Skeletal muscle tissue (tissue), 4 donors: ENCODE measurements around the gene DOCK6. TPM values are rescaled to one million over a fixed set of nuclear protein-coding genes. Genes with fewer than 3 reads are reported as not detected.

Experiments
- H3K27ac ChIP-seq: one replicate; pipeline ENCODE4 v1.7.0; 2013; ENCODE audit warnings: mild to moderate bottlenecking, low read depth, low read length, inconsistent platforms
- H3K27me3 ChIP-seq, 3 donors: one replicate each; pipeline ENCODE4 v1.7.0; 2013; ENCODE audit warnings: low read length in 3 of 3; ENCODE audit not compliant: control insufficient read depth in 3 of 3, insufficient read depth in 3 of 3
- H3K36me3 ChIP-seq, 3 donors: one replicate each; pipeline ENCODE4 v1.7.0; 2013; ENCODE audit warnings: low read length in 3 of 3; ENCODE audit not compliant: control insufficient read depth in 3 of 3, insufficient read depth in 3 of 3
- H3K4me1 ChIP-seq, 3 donors: one replicate each; pipeline ENCODE4 v1.7.0; 2013; ENCODE audit warnings: low read length in 3 of 3, mild to moderate bottlenecking in 3 of 3; ENCODE audit not compliant: control insufficient read depth in 3 of 3, insufficient read depth in 3 of 3
- H3K4me3 ChIP-seq, 3 donors: one replicate each; pipeline ENCODE4 v1.7.0; 2013; ENCODE audit warnings: low read length in 3 of 3
- H3K9ac ChIP-seq, 3 donors: one replicate each; pipeline ENCODE4 v1.7.0; 2013; ENCODE audit warnings: low read length in 3 of 3, mild to moderate bottlenecking in 3 of 3, moderate library complexity in 2 of 3, low read depth in 1 of 3
- H3K9me3 ChIP-seq, 3 donors: one replicate each; pipeline ENCODE4 v1.7.0; 2013; ENCODE audit warnings: low read length in 3 of 3; ENCODE audit not compliant: control insufficient read depth in 3 of 3
- total RNA-seq: library from RNA; depleted of rRNA; stranded (reverse); fragments of >200 nt; gene quantifications from one replicate; pipeline ENCODE4 v1.2.3, GENCODE V29; 2014
- donor health status: Osteomylitis.

The DOCK6 gene
- total RNA-seq, 1 donor from 2014 or later: 16.2 TPM

- H3K4me3 ChIP-seq: no peak overlapping the region
- H3K36me3 ChIP-seq: no peaks in the 10 kb centered on the region
- no peak overlapping the region for H3K9ac ChIP-seq
- H3K4me1 ChIP-seq: peaks cover 7 to 16% (median 7%) of the 10 kb centered on the region in 3 donors
- H3K27ac ChIP-seq: no peak overlapping the region
- peaks cover 8 to 17% (median 15%) of the 10 kb centered on the region in 3 donors for H3K27me3 ChIP-seq
- H3K9me3 ChIP-seq: no peaks in the 10 kb centered on the region
Observed at GRCh38 chr19:11263726-11264125, 1.4 kb upstream of the DOCK6 start.

GRCh38 chr19:11261431-11261970 lies 823 bp downstream of the DOCK6 start:
- Histone ChIP-seq H3K9me3 (no peaks in the 10 kb centered on the region), H3K4me1 (peaks cover 0 to 8% (median 7%) of the 10 kb centered on the region in 3 donors), H3K27ac (peak overlapping the region; percentile 66), H3K4me3 (peak overlapping the region; percentile 54 to 67 (median 59)), H3K9ac (peak overlapping the region; percentile 33 to 70 (median 59)), H3K36me3 (no peaks in the 10 kb centered on the region), H3K27me3 (peaks cover 8 to 15% (median 13%) of the 10 kb centered on the region in 3 donors)

GRCh38 chr19:11260996-11261395 lies 1.3 kb downstream of the DOCK6 start:
- Histone ChIP-seq H3K27me3 (peaks cover 8 to 15% (median 13%) of the 10 kb centered on the region in 3 donors), H3K36me3 (no peaks in the 10 kb centered on the region), H3K9ac (peak overlapping the region in 1 of 3 donors; percentile 40), H3K9me3 (no peaks in the 10 kb centered on the region), H3K4me1 (peaks cover 0 to 9% (median 7%) of the 10 kb centered on the region in 3 donors), H3K4me3 (peak overlapping the region in 2 of 3 donors; percentile 54 to 67), H3K27ac (no peak overlapping the region)

GRCh38 chr19:11257846-11258380 lies 4.4 kb downstream of the DOCK6 start:
- Histone ChIP-seq H3K4me3 (no peak overlapping the region), H3K36me3 (no peaks in the 10 kb centered on the region), H3K9me3 (no peaks in the 10 kb centered on the region), H3K9ac (no peak overlapping the region), H3K27ac (no peak overlapping the region), H3K4me1 (peaks cover 7 to 21% (median 8%) of the 10 kb centered on the region in 3 donors), H3K27me3 (peaks cover 6 to 12% (median 8%) of the 10 kb centered on the region in 3 donors)

GRCh38 chr19:11256189-11256588 lies 6.1 kb downstream of the DOCK6 start:
- Histone ChIP-seq H3K27me3 (peaks cover 0 to 3% (median under 1%) of the 10 kb centered on the region in 3 donors), H3K9me3 (no peaks in the 10 kb centered on the region), H3K4me3 (no peak overlapping the region), H3K27ac (no peak overlapping the region), H3K9ac (no peak overlapping the region), H3K4me1 (peaks cover 7 to 26% (median 16%) of the 10 kb centered on the region in 3 donors), H3K36me3 (peaks cover 3 to 5% (median 4%) of the 10 kb centered on the region in 3 donors)

- no peak overlapping the region for H3K27ac ChIP-seq
- peaks cover 7 to 26% (median 16%) of the 10 kb centered on the region in 3 donors for H3K4me1 ChIP-seq
- no peak overlapping the region for H3K4me3 ChIP-seq
- H3K27me3 ChIP-seq: peaks cover 0 to 3% (median 0%) of the 10 kb centered on the region in 3 donors
- H3K36me3 ChIP-seq: peaks cover 3 to 6% (median 5%) of the 10 kb centered on the region in 3 donors
- H3K9ac ChIP-seq: no peak overlapping the region
- no peaks in the 10 kb centered on the region for H3K9me3 ChIP-seq
Observed at GRCh38 chr19:11254666-11255065, 7.7 kb downstream of the DOCK6 start.

- peaks cover 3 to 9% (median 5%) of the 10 kb centered on the region in 3 donors for H3K36me3 ChIP-seq
Observed at GRCh38 chr19:11252665-11253355, 9.5 kb downstream of the DOCK6 start.

GRCh38 chr19:11251650-11252314 lies 10.5 kb downstream of the DOCK6 start:
- Histone ChIP-seq H3K4me1 (peaks cover 10 to 37% (median 22%) of the 10 kb centered on the region in 3 donors), H3K36me3 (peaks cover 3 to 9% (median 5%) of the 10 kb centered on the region in 3 donors), H3K9me3 (no peaks in the 10 kb centered on the region), H3K27ac (no peak overlapping the region), H3K27me3 (peaks cover 0 to 3% (median 0%) of the 10 kb centered on the region in 3 donors), H3K9ac (no peak overlapping the region), H3K4me3 (no peak overlapping the region)

More at GRCh38 chr19:11252665-11253355, 9.5 kb downstream of the DOCK6 start:
- Histone ChIP-seq H3K9me3 (no peaks in the 10 kb centered on the region), H3K4me3 (no peak overlapping the region), H3K27me3 (peaks cover 0 to 3% (median 0%) of the 10 kb centered on the region in 3 donors), H3K9ac (peak overlapping the region in 1 of 3 donors; percentile 25), H3K4me1 (peaks cover 7 to 28% (median 18%) of the 10 kb centered on the region in 3 donors), H3K27ac (peak overlapping the region; percentile 36)

GRCh38 chr19:11251217-11251616 lies 11.1 kb downstream of the DOCK6 start:
- H3K4me1 ChIP-seq: peaks cover 10 to 40% (median 22%) of the 10 kb centered on the region in 3 donors
- H3K36me3 ChIP-seq: peaks cover 3 to 9% (median 5%) of the 10 kb centered on the region in 3 donors
- no peaks in the 10 kb centered on the region for H3K9me3 ChIP-seq
- no peak overlapping the region for H3K9ac ChIP-seq
- H3K4me3 ChIP-seq: no peak overlapping the region
- no peak overlapping the region for H3K27ac ChIP-seq
- H3K27me3 ChIP-seq: peaks cover 0 to 3% (median 0%) of the 10 kb centered on the region in 3 donors
